ENCODE data around the gene OPN4.
A peak's percentile ranks its signal among the peaks of the same experiment; 100 is the strongest.

DNA sequence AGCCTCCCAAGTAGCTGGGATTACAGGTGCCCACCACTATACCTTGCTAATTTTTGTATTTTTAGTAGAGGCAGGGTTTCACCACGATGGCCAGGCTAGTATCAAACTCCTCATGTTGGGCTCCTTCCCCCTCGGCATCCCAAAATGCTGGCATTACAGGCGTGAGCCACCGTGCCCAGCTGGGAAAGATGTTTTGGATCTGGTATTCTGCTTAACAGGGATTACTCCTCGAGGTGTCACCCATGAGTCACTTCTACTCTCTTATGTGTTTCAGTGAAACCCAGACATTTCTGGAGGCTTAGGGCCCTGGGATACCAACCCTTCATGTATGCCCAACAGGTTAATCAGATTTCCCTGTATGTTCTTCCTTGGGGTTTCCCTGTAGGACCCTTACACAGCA, 11.8 kb upstream of the OPN4 start:
- TF ChIP-seq CTCF (IDR thresholded peaks at IDR 0.05; ENCODE audit: low read length) (peak; percentile 17; the same call in 1 of the 2 replicates), EZH2 (optimal IDR thresholded peaks at IDR 0.05; ENCODE audit: low read depth, low read length) (no peak)

All from MM.1S (cell line).